ENCODE results near the gene CBL.

DNA sequence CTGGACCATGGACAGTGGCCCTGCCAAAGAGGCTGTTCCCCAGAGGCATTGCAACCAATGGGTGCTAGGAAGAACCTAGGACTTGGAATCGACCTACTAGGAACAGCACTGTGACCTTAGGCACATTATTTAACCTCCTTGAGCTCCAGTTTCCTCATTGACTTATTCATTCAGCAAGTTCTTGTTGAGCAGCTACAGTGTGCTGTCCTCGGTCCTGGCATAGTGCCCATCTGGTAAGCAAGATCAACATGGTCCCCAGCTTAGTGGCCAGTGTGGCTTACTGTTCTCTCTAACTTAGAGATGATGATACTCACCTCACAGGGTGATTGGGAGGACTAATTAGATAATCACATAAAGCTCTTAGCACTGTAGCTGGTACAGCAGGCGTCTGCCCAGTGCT lies 49.1 kb upstream of the CBL start:
- TF ChIP-seq ELF4 (CRISPR knock-in tag; IDR thresholded peaks at IDR 0.05; ENCODE audit: low read depth) (no peak), FOXJ3 (CRISPR knock-in tag; IDR thresholded peaks at IDR 0.05; ENCODE audit: borderline replicate concordance) (no peak)
- TF ChIP-seq, protein P1, sequence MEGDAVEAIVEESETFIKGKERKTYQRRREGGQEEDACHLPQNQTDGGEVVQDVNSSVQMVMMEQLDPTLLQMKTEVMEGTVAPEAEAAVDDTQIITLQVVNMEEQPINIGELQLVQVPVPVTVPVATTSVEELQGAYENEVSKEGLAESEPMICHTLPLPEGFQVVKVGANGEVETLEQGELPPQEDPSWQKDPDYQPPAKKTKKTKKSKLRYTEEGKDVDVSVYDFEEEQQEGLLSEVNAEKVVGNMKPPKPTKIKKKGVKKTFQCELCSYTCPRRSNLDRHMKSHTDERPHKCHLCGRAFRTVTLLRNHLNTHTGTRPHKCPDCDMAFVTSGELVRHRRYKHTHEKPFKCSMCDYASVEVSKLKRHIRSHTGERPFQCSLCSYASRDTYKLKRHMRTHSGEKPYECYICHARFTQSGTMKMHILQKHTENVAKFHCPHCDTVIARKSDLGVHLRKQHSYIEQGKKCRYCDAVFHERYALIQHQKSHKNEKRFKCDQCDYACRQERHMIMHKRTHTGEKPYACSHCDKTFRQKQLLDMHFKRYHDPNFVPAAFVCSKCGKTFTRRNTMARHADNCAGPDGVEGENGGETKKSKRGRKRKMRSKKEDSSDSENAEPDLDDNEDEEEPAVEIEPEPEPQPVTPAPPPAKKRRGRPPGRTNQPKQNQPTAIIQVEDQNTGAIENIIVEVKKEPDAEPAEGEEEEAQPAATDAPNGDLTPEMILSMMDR (IDR thresholded peaks at IDR 0.05), result no peak
